ENCODE data around the gene GUCY1A2. TPM values are rescaled to one million over a fixed set of nuclear protein-coding genes. Genes with fewer than 3 reads are reported as not detected.

Gene GUCY1A2
- total RNA-seq, 1 donor from 2014 or later = 12.4 TPM

GRCh38 chr11:106708348-106708747, 309.9 kb downstream of the GUCY1A2 start:
- DNase-seq (ENCODE audit: missing footprints) = no peak
- intact Hi-C loops (cut with DNase I) = no loop called here
- ATAC-seq = no peak

GRCh38 chr11:106706355-106706754, 311.9 kb downstream of the GUCY1A2 start:
- ATAC-seq (no peak), DNase-seq (ENCODE audit: missing footprints) (no peak)
- intact Hi-C loops (cut with DNase I) = no loop called here

GRCh38 chr11:106702805-106703204, 315.5 kb downstream of the GUCY1A2 start:
- DNase-seq (ENCODE audit: missing footprints) (no peak), ATAC-seq (no peak)
- intact Hi-C loops (cut with DNase I) = no loop called here

DNA sequence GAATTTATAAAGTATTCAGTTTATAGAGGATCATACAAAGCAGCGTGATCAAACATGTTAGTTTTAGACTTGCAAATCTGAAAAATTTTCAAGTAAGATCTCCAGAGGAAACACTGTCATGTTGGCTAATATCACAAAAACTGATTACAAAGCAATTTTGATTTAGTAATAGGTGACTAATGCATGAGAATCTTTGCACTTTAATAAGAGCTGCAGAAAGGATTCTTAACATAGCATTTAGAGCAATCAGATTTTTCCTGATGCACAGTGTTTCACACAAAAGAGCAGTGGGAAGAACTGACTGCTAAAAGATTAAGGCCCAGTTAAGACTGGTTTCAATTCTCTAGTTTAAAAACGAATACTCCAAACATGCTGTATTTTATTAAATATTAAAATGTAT, 321.2 kb downstream of the GUCY1A2 start:
- ATAC-seq (no peak), DNase-seq (ENCODE audit: missing footprints) (no peak)
- intact Hi-C loops (cut with DNase I) = no loop called here

- ATAC-seq = no peak
Measured at GRCh38 chr11:106695506-106695905, 322.8 kb downstream of the GUCY1A2 start.

DNA sequence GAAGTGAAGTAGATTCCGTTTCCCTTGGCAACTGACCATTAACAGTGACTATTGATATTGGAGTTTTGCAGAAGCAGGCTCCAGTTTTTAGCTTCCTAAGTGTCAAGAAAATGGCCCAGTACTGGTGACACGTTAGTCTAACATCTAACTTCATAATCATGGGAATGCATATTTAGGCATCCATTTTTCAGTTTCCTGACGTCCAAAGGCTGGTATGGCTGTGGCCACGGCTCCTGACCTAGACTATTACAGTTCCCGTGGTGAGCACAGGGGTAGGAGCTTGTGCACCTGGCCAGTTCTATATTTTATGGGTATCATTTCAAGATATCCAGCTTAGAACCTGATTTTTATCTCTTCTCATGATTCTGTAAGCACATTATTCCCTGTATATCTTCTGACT, 323.8 kb downstream of the GUCY1A2 start:
- DNase-seq (ENCODE audit: missing footprints) (no peak), ATAC-seq (no peak)
- intact Hi-C loops (cut with DNase I) = no loop called here

More at GRCh38 chr11:106695506-106695905, 322.8 kb downstream of the GUCY1A2 start:
- DNase-seq (ENCODE audit: missing footprints) = no peak
- intact Hi-C loops (cut with DNase I) = no loop called here

- intact Hi-C loops (cut with DNase I) = no loop called here
- no peak for ATAC-seq
Measured at GRCh38 chr11:106691807-106692365, 326.4 kb downstream of the GUCY1A2 start.

DNA sequence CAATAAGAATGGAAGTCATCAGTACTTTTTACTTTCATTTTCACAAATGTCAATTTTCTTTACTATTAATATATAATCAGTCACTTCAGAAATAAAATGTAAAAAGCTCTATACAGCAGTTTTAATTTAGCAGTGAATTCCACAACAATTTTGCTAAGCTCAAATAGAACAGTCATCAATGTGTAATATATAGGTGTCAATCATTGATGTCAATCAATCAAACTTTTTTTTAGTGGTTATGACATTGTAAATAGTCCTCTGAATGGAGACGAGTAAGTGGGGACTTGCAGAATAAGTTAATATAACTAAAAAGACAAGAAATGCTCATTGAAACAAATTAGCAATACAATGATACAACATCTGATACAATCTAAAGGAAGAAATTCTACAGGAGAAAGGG, 327.4 kb downstream of the GUCY1A2 start:
- ATAC-seq (no peak), DNase-seq (ENCODE audit: missing footprints) (no peak)
- intact Hi-C loops (cut with DNase I) = no loop called here

More at GRCh38 chr11:106691807-106692365, 326.4 kb downstream of the GUCY1A2 start:
- no peak for DNase-seq (ENCODE audit: missing footprints)

- intact Hi-C loops (cut with DNase I) = no loop called here
- ATAC-seq = no peak
- no peak for DNase-seq (ENCODE audit: missing footprints)
Measured at GRCh38 chr11:106684944-106685343, 333.3 kb downstream of the GUCY1A2 start.

GRCh38 chr11:106683435-106683834, 334.8 kb downstream of the GUCY1A2 start:
- no peak for ATAC-seq
- no peak for DNase-seq (ENCODE audit: missing footprints)
- intact Hi-C loops (cut with DNase I) = no loop called here

GRCh38 chr11:106681435-106681834, 336.8 kb downstream of the GUCY1A2 start:
- no peak for DNase-seq (ENCODE audit: missing footprints)
- intact Hi-C loops (cut with DNase I) = no loop called here
- no peak for ATAC-seq

GRCh38 chr11:106679581-106679980, 338.7 kb downstream of the GUCY1A2 start:
- ATAC-seq = no peak
- intact Hi-C loops (cut with DNase I) = no loop called here
- no peak for DNase-seq (ENCODE audit: missing footprints)

- ATAC-seq = no peak
- no peak for DNase-seq (ENCODE audit: missing footprints)
- intact Hi-C loops (cut with DNase I) = no loop called here
Measured at GRCh38 chr11:106679181-106679580, 339.1 kb downstream of the GUCY1A2 start.

DNA sequence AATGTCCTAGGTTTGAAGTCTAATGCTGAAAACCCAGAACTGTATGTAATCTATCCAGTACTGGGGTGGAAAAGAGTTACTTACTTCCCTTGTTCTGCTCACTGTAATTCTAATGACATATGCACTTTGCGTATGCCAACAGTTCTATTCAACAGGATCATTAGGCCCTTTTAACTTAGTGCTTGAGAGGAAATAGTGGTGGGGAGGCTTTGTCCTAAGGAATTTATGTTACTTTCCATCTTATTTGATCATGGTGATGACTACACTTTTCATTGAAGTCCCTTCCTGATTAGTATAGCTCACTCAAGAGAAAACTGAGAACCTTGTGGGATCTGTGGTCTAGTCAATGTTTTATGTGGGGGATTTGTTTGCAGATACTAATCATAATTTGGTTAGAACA, 348.2 kb downstream of the GUCY1A2 start:
- DNase-seq (ENCODE audit: missing footprints) (no peak), ATAC-seq (no peak)
- intact Hi-C loops (cut with DNase I) = no loop called here

GRCh38 chr11:106668147-106668546, 350.1 kb downstream of the GUCY1A2 start:
- intact Hi-C loops (cut with DNase I) = no loop called here
- ATAC-seq = no peak
- no peak for DNase-seq (ENCODE audit: missing footprints)

- no peak for DNase-seq (ENCODE audit: missing footprints)
- intact Hi-C loops (cut with DNase I) = no loop called here
- ATAC-seq = no peak
Measured at GRCh38 chr11:106656646-106657045, 361.6 kb downstream of the GUCY1A2 start.

DNA sequence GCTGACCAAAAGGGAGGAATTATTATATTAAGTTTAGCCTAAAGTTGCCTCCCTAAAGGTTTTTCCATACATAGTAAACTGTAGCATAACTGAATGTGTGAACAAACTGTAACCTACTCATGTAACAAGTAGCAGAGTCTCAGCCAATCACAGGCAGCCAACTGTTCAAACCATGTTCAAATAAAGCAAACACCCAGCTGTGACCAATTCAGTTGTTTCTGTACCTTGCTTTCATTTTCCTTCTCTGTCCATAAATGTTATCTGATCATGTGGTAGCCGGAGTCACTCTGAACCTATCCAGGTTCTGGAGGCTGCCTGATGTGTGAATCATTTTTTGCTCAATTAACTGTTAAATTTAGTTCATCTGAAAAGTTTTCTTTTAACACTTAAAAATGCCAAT, 373.5 kb downstream of the GUCY1A2 start:
- intact Hi-C loops (cut with DNase I) = no loop called here
- DNase-seq (ENCODE audit: missing footprints) = no peak
- ATAC-seq = no peak

- DNase-seq (ENCODE audit: missing footprints) (no peak), ATAC-seq (no peak)
- intact Hi-C loops (cut with DNase I) = no loop called here
Measured at GRCh38 chr11:106642331-106642730, 375.9 kb downstream of the GUCY1A2 start.

- no peak for ATAC-seq
- DNase-seq (ENCODE audit: missing footprints) = no peak
- intact Hi-C loops (cut with DNase I) = no loop called here
Measured at GRCh38 chr11:106632283-106632682, 386.0 kb downstream of the GUCY1A2 start.

- intact Hi-C loops (cut with DNase I) = no loop called here
- no peak for DNase-seq (ENCODE audit: missing footprints)
- ATAC-seq = no peak
Measured at GRCh38 chr11:106627694-106628093, 390.6 kb downstream of the GUCY1A2 start.

DNA sequence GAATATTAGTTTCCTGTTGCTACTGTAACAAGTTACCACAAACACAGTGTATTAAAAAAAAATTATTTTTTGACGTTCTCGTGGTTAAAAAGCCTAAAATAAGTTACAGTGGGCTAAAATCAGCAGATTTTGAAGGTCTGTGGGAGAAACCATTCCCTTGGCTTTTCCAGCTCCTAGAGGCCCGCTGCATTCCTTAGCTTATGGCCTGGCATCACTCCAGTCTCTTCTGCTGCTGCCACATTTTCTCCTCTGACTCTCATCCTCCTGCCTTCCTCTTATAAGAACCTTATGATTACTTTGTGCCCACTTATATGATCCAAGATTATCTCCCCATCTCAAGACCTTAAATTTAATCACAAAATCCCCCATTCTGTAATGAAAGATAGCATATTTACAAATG, 392.7 kb downstream of the GUCY1A2 start:
- DNase-seq (ENCODE audit: missing footprints) (no peak), ATAC-seq (no peak)
- intact Hi-C loops (cut with DNase I) = no loop called here

Data from Right ventricle myocardium inferior (tissue), 1 donor.